Measurements from ENCODE around the gene ORAI1. TPM values are rescaled to one million over a fixed set of nuclear protein-coding genes. Genes with fewer than 3 reads are reported as not detected.
"Not testable (repeated sequence)": the region's sequence is repeated elsewhere in the genome, so short reads cannot be mapped to it uniquely, and the experiment has no call there.

Gene ORAI1
- total RNA-seq, 1 donor from 2014 or later: 8.2 TPM

GRCh38 chr12:121641343-121641630, 15.0 kb downstream of the ORAI1 start:
- no peak for DNase-seq (ENCODE audit: low spot score)

GRCh38 chr12:121648458-121649028, 22.2 kb downstream of the ORAI1 start:
- no peak for DNase-seq (ENCODE audit: low spot score)
- no peak for ATAC-seq

More at GRCh38 chr12:121641343-121641630, 15.0 kb downstream of the ORAI1 start:
- no peak for ATAC-seq

- ATAC-seq: no peak
Measured at GRCh38 chr12:121649322-121649721, 23.0 kb downstream of the ORAI1 start.

GRCh38 chr12:121649819-121650353, 23.6 kb downstream of the ORAI1 start:
- no peak for DNase-seq (ENCODE audit: low spot score)
- ATAC-seq: no peak

More at GRCh38 chr12:121649322-121649721, 23.0 kb downstream of the ORAI1 start:
- DNase-seq (ENCODE audit: low spot score): no peak

- DNase-seq (ENCODE audit: low spot score) (no peak), ATAC-seq (no peak)
Measured at GRCh38 chr12:121651320-121651719, 25.0 kb downstream of the ORAI1 start.

GRCh38 chr12:121652767-121653497, 26.6 kb downstream of the ORAI1 start:
- no peak for ATAC-seq
- no peak for DNase-seq (ENCODE audit: low spot score)

- no peak for DNase-seq (ENCODE audit: low spot score)
- no peak for ATAC-seq
Measured at GRCh38 chr12:121653999-121654398, 27.7 kb downstream of the ORAI1 start.

GRCh38 chr12:121656122-121656521, 29.8 kb downstream of the ORAI1 start:
- ATAC-seq (no peak), DNase-seq (ENCODE audit: low spot score) (no peak)

GRCh38 chr12:121657305-121658008, 31.1 kb downstream of the ORAI1 start:
- no peak for DNase-seq (ENCODE audit: low spot score)
- no peak for ATAC-seq

- not testable (repeated sequence) for ATAC-seq
Measured at GRCh38 chr12:121661353-121662105, 35.2 kb downstream of the ORAI1 start.

GRCh38 chr12:121663610-121663929, 37.2 kb downstream of the ORAI1 start:
- DNase-seq (ENCODE audit: low spot score) (no peak), ATAC-seq (no peak)

More at GRCh38 chr12:121661353-121662105, 35.2 kb downstream of the ORAI1 start:
- not testable (repeated sequence) for DNase-seq (ENCODE audit: low spot score)

- not testable (repeated sequence) for ATAC-seq; DNase-seq (ENCODE audit: low spot score)
Measured at GRCh38 chr12:121666829-121667228, 40.5 kb downstream of the ORAI1 start.

GRCh38 chr12:121668750-121669520, 42.6 kb downstream of the ORAI1 start:
- DNase-seq (ENCODE audit: low spot score): no peak

GRCh38 chr12:121669521-121669900, 43.2 kb downstream of the ORAI1 start, which contains the start of gene MORN3:
TSS of gene MORN3 (minus strand) at chr12:121669654. CDS start at chr12:121669483, 171 bp downstream.
- ATAC-seq (no peak), DNase-seq (ENCODE audit: low spot score) (no peak)

More at GRCh38 chr12:121668750-121669520, 42.6 kb downstream of the ORAI1 start:
- no peak for ATAC-seq

GRCh38 chr12:121673013-121673511, 46.7 kb downstream of the ORAI1 start:
- DNase-seq (ENCODE audit: low spot score) (peak; percentile 58), ATAC-seq (peak; percentile 75)

GRCh38 chr12:121676190-121676589, 49.9 kb downstream of the ORAI1 start:
- DNase-seq (ENCODE audit: low spot score) (no peak), ATAC-seq (no peak)

- DNase-seq (ENCODE audit: low spot score) (no peak), ATAC-seq (no peak)
Measured at GRCh38 chr12:121678305-121678704, 52.0 kb downstream of the ORAI1 start.

GRCh38 chr12:121678716-121679300, 52.5 kb downstream of the ORAI1 start:
- ATAC-seq: no peak
- DNase-seq (ENCODE audit: low spot score): no peak

GRCh38 chr12:121679661-121680197, 53.4 kb downstream of the ORAI1 start:
- ATAC-seq; DNase-seq (ENCODE audit: low spot score): not testable (repeated sequence)

Measured in left lobe of liver (tissue), 2 donors.